ENCODE measurements around the gene CAMTA1. TPM values are rescaled to one million over a fixed set of nuclear protein-coding genes. Genes with fewer than 3 reads are reported as not detected.

Gene CAMTA1
- total RNA-seq, 2 donors from 2014 or later: 105 to 113 TPM

DNA sequence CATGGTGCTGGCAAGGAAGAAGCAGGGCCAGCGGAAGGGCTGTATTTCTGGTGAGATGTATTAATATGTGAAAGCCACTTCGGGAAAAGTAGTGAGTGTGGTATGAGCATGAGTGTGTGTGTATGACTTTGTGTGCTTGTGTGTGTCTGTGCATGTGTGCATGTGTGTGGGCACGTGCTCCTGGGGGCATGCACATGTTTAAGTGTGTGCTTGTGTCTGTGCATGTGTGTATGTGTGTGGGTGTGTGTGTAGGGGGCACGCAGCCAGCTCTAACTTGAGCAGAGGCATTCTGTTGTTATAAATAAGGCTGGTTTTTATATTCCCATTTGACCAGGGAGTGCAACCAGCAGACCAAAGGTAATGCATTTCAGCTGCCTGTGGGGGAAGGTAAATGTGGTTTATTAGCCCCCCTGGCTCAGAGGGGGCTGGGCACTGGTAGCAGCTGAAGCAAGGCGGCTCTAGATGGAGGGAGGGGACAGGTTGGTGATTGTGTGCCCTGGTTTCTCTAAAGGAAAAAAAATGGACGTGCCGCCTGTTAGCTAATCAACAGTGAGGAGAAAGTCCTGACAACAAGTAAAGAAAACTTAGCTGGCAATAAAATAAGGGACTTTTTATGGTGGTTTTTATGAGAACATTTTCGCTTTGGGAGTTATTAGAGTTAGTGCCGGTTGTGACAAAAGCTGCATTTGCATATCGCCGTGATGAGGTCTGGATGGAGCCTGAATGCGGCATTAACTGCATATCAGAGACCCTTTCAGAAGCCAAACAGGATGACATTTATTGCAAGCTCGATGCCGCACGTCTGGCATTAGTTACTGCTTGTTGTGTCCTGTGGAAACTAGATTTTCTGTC is 180.1 kb downstream of the CAMTA1 start:
- H3K4me1 ChIP-seq (ENCODE audit: control insufficient read depth in 1 of 2, low read depth in 2 of 2): no peaks in the 10 kb centered on the region
- no peak for DNase-seq (ENCODE audit: low spot score)
- TF ChIP-seq, protein P1, sequence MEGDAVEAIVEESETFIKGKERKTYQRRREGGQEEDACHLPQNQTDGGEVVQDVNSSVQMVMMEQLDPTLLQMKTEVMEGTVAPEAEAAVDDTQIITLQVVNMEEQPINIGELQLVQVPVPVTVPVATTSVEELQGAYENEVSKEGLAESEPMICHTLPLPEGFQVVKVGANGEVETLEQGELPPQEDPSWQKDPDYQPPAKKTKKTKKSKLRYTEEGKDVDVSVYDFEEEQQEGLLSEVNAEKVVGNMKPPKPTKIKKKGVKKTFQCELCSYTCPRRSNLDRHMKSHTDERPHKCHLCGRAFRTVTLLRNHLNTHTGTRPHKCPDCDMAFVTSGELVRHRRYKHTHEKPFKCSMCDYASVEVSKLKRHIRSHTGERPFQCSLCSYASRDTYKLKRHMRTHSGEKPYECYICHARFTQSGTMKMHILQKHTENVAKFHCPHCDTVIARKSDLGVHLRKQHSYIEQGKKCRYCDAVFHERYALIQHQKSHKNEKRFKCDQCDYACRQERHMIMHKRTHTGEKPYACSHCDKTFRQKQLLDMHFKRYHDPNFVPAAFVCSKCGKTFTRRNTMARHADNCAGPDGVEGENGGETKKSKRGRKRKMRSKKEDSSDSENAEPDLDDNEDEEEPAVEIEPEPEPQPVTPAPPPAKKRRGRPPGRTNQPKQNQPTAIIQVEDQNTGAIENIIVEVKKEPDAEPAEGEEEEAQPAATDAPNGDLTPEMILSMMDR (IDR thresholded peaks at IDR 0.05): no peak
- no peak overlapping the region for H3K27ac ChIP-seq
- no peaks in the 10 kb centered on the region for H3K27me3 ChIP-seq (replicated peaks; ENCODE audit: insufficient read depth)
- no peaks in the 10 kb centered on the region for H3K9me3 ChIP-seq
- ATAC-seq (ENCODE audit: insufficient number of reproducible peaks, low FRiP score, low read depth): no peak
- H3K36me3 ChIP-seq: no peaks in the 10 kb centered on the region
- H3K4me3 ChIP-seq: no peak overlapping the region

DNA sequence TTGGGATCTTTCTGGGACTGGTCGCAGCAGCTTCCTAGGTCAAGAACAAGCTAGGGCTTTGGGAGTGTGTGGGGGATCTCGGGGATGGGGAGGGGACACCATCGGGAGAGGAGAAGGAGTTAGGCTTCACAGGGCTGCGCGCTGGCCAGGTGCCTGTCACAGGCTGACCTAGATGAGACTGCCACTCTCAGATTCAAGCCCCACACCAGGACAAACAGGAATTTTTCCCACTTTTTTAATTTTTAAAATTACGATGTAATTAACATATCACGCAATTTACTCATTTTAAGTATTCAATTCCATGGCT is 180.6 kb downstream of the CAMTA1 start:
- no peak overlapping the region for H3K27ac ChIP-seq
- no peaks in the 10 kb centered on the region for H3K9me3 ChIP-seq
- DNase-seq (ENCODE audit: low spot score) (no peak), ATAC-seq (ENCODE audit: insufficient number of reproducible peaks, low FRiP score, low read depth) (no peak)
- TF ChIP-seq, protein P1 (IDR thresholded peaks at IDR 0.05): no peak
- no peaks in the 10 kb centered on the region for H3K27me3 ChIP-seq (replicated peaks; ENCODE audit: insufficient read depth)
- H3K36me3 ChIP-seq: no peaks in the 10 kb centered on the region
- no peak overlapping the region for H3K4me3 ChIP-seq
- no peaks in the 10 kb centered on the region for H3K4me1 ChIP-seq (ENCODE audit: control insufficient read depth in 1 of 2, low read depth in 2 of 2)

DNA sequence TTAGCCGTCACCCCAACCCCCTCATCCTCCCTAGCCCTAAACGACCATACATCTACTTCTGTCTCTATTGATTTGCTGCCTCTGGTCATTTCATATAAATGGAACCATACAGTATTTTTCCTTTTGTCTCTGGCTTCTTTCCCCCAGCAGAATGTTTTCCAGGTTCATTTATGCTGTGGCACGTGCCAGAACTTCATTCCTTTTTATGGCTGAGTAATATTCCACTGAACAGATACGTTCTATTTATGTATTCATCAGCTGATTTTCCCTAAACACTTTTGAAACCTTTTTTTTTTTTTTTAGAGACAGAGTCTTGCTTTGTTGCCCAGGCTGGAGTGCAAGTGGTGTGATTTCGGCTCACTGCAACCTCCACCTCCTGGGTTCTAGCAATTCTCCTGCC is 181.1 kb downstream of the CAMTA1 start:
- Histone ChIP-seq H3K9me3 (no peaks in the 10 kb centered on the region), H3K27ac (no peak overlapping the region), H3K27me3 (replicated peaks; ENCODE audit: insufficient read depth) (no peaks in the 10 kb centered on the region), H3K4me1 (ENCODE audit: control insufficient read depth in 1 of 2, low read depth in 2 of 2) (no peaks in the 10 kb centered on the region), H3K36me3 (no peaks in the 10 kb centered on the region), H3K4me3 (no peak overlapping the region)
- ATAC-seq (ENCODE audit: insufficient number of reproducible peaks, low FRiP score, low read depth): no peak
- TF ChIP-seq, protein P1 (IDR thresholded peaks at IDR 0.05): no peak
- no peak for DNase-seq (ENCODE audit: low spot score)

DNA sequence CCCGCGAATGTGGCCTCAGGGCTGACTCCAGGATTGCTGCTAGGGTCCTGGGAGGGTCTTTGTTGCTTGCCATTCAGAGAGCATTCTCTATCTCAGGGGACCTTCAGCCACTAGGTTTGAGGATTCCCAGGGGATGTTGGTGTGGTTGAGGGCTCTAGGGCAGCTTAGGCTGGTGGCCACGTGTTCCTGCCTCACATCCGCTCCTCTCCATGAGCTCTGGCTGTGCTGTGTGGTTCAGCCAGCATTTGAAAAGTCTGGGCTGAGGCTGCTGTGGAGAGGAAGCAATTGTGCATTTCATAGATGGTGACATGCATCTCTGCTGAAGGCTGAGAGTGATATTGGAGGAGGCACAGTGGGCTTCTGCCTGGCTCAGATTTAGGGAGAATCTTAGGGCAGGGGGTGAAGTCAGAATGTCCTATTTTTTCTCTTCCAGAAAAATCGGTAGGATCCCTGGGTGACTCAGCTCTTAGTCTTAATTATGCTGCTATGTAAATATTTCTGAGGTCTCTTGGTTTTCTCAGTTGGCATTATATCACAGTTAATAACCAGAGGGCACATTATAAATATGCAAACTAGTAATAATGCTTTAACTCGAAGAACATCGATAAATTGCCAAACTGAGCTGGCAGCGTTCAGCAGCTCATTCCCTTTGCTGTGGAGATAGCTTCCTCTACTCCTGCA is 182.3 kb downstream of the CAMTA1 start:
- H3K27ac ChIP-seq: no peak overlapping the region
- DNase-seq (ENCODE audit: low spot score) (no peak), ATAC-seq (ENCODE audit: insufficient number of reproducible peaks, low FRiP score, low read depth) (no peak)
- no peaks in the 10 kb centered on the region for H3K36me3 ChIP-seq
- H3K27me3 ChIP-seq (replicated peaks; ENCODE audit: insufficient read depth): no peaks in the 10 kb centered on the region
- no peaks in the 10 kb centered on the region for H3K4me1 ChIP-seq (ENCODE audit: control insufficient read depth in 1 of 2, low read depth in 2 of 2)
- H3K9me3 ChIP-seq: no peaks in the 10 kb centered on the region
- TF ChIP-seq, protein P1 (IDR thresholded peaks at IDR 0.05): no peak
- H3K4me3 ChIP-seq: no peak overlapping the region

DNA sequence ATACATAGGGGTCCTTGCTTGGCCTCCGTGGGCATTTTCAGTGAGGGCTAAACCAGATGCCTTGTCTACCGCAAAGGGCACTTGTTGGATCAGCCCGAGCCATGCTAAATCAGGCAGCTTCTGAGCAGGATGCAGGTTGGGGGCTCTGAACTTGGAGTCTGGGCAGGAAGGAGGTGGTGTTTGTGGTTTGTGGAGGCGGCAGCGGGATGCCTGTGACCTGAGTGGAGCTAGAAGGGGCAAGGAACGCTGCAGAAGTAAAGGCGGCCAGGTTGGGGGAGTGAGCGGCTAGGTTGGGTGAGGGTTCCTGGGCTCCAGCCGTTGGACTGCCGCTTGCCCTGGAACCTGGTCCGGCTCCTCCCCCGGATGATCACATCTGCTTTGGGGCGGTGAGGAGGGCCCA is 183.9 kb downstream of the CAMTA1 start:
- Histone ChIP-seq H3K27ac (no peak overlapping the region), H3K4me3 (no peak overlapping the region), H3K27me3 (replicated peaks; ENCODE audit: insufficient read depth) (no peaks in the 10 kb centered on the region), H3K36me3 (no peaks in the 10 kb centered on the region), H3K4me1 (ENCODE audit: control insufficient read depth in 1 of 2, low read depth in 2 of 2) (no peaks in the 10 kb centered on the region), H3K9me3 (no peaks in the 10 kb centered on the region)
- TF ChIP-seq, protein P1 (IDR thresholded peaks at IDR 0.05): no peak
- DNase-seq (ENCODE audit: low spot score): no peak
- no peak for ATAC-seq (ENCODE audit: insufficient number of reproducible peaks, low FRiP score, low read depth)
